ENCODE measurements around the gene CCDC85C. TPM values are rescaled to one million over a fixed set of nuclear protein-coding genes. Genes with fewer than 3 reads are reported as not detected.

Gene CCDC85C
- total and polyA plus RNA-seq, 7 donors, result 1.8 to 21.0 (median 7.9) TPM

GRCh38 chr14:99600232-99600888, 3.6 kb downstream of the CCDC85C start:
- TF ChIP-seq CTCF (IDR thresholded peaks at IDR 0.05), result no peak
- Histone ChIP-seq H3K27ac (no peak overlapping the region), H3K36me3 (ENCODE audit: insufficient read depth in 1 of 2, low read depth in 1 of 2) (no peaks in the 10 kb centered on the region), H3K4me1 (peaks cover 27% of the 10 kb centered on the region), H3K4me3 (no peak overlapping the region), H3K27me3 (ENCODE audit: insufficient read depth in 3 of 3, low read length in 2 of 3) (no peaks in the 10 kb centered on the region), H3K9me3 (no peaks in the 10 kb centered on the region)
- no peak for ATAC-seq
- intact Hi-C loops (cut with DNase I), result loop anchor here in 1 of 2 donors (2.0 kb wide), 1 partner anchor 36 kb away; no protein-coding TSS in a partner anchor
- 89 to 92% (median 91%) methylated on average over 3 of the region's 3 CpGs for WGBS, 3 donors
- DNase-seq, result no peak

- intact Hi-C loops (cut with DNase I), result no loop called here
- ATAC-seq, result no peak
- Histone ChIP-seq H3K4me3 (no peak overlapping the region), H3K36me3 (ENCODE audit: insufficient read depth in 1 of 2, low read depth in 1 of 2) (no peaks in the 10 kb centered on the region), H3K4me1 (peaks cover 34% of the 10 kb centered on the region), H3K27ac (no peak overlapping the region), H3K27me3 (ENCODE audit: insufficient read depth in 3 of 3, low read length in 2 of 3) (no peaks in the 10 kb centered on the region), H3K9me3 (no peaks in the 10 kb centered on the region)
- WGBS, 3 donors, result 78 to 87% (median 80%) methylated on average over 6 of the region's 6 CpGs
- TF ChIP-seq CTCF (IDR thresholded peaks at IDR 0.05), result no peak
- no peak for DNase-seq
Observed at GRCh38 chr14:99599393-99599792, 4.6 kb downstream of the CCDC85C start.

DNA sequence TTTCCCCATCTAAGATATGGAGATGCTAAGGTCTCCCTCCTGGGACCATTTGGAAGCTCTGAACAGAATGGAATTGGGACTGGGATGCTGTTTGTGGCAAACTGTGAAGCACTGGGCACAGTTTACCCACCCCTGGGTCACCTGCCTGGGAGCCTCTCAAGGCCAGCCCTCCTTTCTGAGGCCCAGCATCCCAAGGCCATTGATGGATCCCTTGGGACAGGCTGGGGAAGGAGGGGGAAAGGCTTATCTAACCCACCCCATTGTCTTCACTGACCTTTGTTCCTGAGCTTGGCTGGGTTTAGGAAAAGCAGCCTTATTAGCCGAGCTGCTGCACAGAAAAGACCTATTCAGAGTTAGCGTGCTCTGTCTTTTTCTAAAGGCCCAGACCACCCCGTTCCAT, 5.2 kb downstream of the CCDC85C start:
- H3K4me1 ChIP-seq, result peaks cover 39% of the 10 kb centered on the region

GRCh38 chr14:99597911-99598600, 6.0 kb downstream of the CCDC85C start:
- 83 to 85% (median 85%) methylated on average over 20 of the region's 20 CpGs for WGBS, 3 donors
- H3K27me3 ChIP-seq (ENCODE audit: insufficient read depth in 3 of 3, low read length in 2 of 3), result no peaks in the 10 kb centered on the region

More for the DNA sequence above, 5.2 kb downstream of the CCDC85C start:
- Histone ChIP-seq H3K27me3 (ENCODE audit: insufficient read depth in 3 of 3, low read length in 2 of 3) (no peaks in the 10 kb centered on the region), H3K9me3 (no peaks in the 10 kb centered on the region), H3K27ac (no peak overlapping the region), H3K4me3 (no peak overlapping the region), H3K36me3 (ENCODE audit: insufficient read depth in 1 of 2, low read depth in 1 of 2) (no peaks in the 10 kb centered on the region)
- TF ChIP-seq CTCF (IDR thresholded peaks at IDR 0.05), result no peak
- no peak for DNase-seq
- 68 to 84% (median 73%) methylated on average over 3 of the region's 3 CpGs for WGBS, 3 donors
- ATAC-seq, result no peak
- intact Hi-C loops (cut with DNase I), result no loop called here

More at GRCh38 chr14:99597911-99598600, 6.0 kb downstream of the CCDC85C start:
- peaks cover 43% of the 10 kb centered on the region for H3K4me1 ChIP-seq
- intact Hi-C loops (cut with DNase I), result no loop called here
- DNase-seq (no peak), ATAC-seq (no peak)
- no peak for TF ChIP-seq CTCF (IDR thresholded peaks at IDR 0.05)
- no peaks in the 10 kb centered on the region for H3K9me3 ChIP-seq
- no peak overlapping the region for H3K4me3 ChIP-seq
- H3K36me3 ChIP-seq (ENCODE audit: insufficient read depth in 1 of 2, low read depth in 1 of 2), result no peaks in the 10 kb centered on the region
- no peak overlapping the region for H3K27ac ChIP-seq
